CD4-positive, alpha-beta T cell treated with Interleukin-4 for 1 hour (primary cell): Measurements from ENCODE around the gene RREB1.

Experiments
- DNase-seq, 2 donors: peaks; one replicate each; pipeline ENCODE4 v3.0.0-alpha.2; 2020 to 2022

RREB1 gene

GRCh38 chr6:7198833-7199800 lies 91.4 kb downstream of the RREB1 start:
- no peak for DNase-seq

DNA sequence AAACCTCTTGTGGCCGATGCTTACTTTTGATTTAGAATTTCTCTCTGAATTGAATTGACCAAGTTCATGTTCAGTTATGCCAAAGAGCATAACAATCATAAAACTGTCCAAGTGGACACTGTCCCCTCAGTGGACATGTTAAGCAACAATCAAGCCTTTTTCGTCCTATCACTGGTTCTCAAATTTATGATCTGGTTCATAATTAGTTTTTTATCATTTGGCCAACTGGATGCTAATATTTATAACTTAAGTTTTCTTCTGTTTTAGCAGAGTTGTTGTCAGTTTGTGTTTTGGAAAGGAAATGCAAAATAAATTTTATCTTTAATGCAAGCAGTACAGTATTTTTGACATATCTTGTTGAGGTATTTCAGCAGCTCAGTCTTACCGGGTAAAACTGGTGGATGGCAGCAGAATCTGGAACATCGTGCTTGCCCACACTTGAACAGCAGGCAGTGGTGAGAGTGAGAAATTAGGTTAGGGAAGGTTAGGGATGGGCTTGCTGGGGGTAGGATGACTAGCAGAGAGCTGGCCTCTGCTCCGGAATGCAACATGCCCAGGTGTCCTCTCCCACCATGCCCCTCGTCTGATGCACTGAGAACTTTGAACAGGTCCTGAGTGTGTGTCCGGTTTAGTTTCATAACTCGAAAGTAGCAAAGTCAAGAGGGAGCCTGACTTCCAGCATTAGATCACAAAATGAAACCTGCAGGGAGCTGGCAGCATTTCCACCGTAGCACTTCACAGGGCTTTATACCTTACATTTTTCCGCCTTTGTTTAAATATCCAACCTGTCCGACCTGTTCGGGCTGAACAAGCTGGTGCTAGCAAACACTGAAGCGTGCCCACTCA lies 93.1 kb downstream of the RREB1 start:
- DNase-seq = no peak

DNA sequence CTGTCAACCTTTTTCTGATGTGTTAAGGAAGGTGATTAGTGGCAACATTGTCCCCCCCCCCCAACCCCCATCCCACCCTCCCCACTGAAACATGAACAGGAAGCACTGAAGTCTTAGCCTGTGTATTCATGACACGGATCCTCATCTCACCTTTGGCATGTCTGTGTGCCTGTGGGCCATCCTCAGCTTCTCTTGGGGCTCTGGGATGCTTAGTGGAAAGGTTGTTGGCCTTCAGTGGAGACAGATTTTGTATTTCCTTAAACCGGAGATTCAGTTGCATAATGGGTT lies 93.6 kb downstream of the RREB1 start:
- no peak for DNase-seq

DNA sequence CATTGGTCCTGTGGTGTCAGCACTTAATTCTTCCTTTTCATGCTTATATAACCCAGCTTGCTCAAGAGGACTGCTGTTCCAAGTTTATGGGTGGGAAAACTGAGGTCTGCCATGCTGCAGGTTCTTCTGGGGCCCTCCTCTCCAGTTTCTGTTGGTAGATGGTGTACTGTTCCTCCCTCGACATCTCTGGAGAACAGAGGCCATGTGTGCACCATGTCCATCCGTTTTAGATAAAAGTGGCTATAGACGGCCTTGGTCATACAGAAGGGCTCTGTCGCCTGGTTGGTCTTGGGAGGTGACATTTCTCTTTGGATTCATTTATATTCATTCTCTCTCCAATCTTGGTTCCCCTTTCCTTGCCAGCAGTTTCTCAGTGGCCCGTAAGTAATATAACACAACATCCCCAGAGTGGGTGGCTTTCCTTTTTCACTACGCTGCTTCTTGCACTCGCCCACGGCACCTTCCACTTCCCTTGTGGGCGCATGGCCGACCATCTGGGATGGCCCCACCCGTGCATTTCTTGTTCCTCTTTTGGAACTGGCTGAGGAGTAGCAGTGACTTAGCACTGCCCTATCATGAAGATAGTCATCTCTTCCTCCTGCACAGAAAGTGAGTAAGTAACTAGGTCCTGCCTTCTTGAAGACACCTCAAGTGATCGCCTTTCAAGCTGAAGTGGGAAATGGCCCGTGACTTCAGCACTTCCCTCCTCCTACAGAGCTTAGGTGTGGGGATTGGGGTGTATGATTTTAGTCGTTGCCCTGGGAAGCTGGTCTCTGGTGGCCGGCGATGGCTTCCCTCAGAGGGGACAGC lies 94.2 kb downstream of the RREB1 start:
- peak; percentile 37 to 79 for DNase-seq

DNA sequence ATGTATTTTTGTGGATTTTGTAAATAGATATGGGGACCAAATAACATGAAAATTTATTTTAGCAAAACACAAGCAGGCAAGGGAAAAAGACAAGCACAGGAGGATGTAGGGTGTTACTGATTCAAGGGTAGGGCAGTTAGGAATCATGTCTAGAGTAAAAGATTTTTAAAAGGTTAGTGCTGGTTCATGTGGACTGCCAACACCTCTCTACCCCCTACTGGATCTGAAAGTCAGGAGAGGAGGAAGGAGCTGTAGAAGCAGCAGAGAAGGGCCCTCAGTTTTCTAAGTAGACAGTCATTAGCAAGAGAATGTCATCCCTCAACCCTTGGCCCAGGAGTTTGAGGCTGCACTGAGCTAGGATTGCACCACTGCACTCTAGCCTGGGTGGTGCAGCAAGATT lies 95.2 kb downstream of the RREB1 start:
- DNase-seq = no peak

DNA sequence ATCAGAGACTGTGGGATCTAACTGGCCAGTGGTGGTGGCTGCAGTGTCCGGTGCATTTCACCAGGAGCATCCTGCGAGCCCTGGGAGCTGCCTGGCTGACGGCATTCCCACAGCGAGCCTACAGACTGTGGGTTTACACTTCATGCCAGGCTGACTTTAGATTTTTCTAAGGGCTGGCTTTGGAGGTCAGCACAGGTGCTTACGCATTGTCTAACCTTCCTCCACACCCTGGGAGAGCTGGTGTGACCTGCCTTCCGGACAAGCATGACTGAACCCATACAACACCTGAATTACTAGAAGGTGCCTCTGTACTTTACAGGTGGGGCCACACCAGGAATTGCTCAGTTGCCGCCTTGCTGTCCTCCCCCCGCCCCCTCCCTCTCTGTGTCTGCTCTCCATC lies 96.2 kb downstream of the RREB1 start:
- DNase-seq = no peak

DNA sequence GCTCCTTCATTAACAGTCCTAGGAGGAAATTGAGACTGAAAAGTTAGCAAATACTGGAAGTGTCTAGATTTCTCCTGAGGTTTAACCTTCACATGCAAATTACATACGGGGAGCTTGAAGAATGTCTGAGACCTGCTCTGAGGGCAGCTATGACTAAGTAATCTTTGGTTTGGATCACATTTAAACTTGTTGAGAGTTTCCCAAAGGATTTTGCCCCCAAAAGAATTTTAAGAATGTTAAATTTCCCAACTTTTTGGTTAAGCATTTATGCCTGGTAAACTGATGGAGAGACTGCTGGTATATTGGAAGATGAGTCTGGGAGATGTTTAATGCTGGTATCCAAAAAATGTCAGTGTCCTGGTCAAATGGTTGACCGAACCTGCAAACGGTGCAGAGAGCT lies 97.0 kb downstream of the RREB1 start:
- DNase-seq = no peak

DNA sequence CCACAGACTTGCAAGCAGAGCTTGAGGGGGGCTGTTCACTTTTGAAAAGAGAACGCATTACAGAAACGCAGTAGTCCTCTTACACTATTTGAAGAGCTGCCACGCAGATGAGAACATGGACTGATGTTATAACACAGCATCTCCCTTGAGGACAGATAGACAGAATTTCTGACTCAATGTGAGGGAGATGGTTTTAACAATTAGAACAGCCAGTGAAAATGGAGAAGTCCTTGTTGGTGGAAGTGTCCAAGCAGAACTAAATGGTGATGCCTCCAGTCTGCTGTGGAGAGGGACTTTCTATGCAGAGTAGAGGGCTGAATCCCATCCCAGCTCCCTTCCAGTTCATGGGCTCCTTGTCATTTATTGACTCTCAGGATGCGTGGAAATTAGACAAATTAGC lies 100.0 kb downstream of the RREB1 start:
- DNase-seq = no peak

DNA sequence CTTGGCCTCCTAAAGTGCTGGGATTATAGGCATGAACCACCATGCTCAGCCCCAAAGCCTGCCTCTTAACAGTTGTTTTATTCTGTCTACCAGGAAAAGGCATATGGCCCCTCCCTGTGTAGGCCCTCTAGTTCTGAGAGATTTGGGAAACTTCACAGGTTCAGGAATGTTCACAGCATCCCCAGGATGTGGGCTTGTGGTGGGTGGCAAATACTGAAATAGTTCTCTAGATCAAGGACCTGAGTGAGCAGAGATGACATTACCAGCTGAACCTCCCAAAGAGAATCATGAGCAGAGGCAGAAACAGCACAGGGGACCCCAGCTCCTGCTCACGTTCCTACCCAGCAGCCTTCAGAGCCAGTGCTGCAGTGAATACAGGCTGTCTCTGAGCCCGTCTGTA lies 105.7 kb downstream of the RREB1 start:
- DNase-seq = no peak

GRCh38 chr6:7214468-7214867 lies 106.7 kb downstream of the RREB1 start:
- DNase-seq = no peak

DNA sequence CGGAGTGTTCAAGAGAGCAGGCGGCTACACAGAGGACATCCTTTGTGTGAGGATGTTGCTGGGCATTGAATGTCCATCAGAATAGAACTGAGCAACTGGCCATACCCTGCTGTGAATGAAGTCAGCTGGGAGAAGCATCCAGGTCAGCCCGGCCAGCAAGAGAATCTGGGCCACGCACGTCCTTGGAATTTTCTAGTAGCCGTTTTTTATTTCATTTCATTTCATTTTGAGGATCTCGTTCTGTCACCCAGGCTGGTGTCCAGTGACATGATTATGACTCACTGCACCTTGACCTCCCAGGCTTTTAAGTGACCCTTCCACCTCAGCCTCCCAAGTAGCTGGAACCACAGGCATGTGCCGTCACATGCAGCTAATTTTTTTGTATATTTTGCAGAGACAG lies 107.4 kb downstream of the RREB1 start:
- no peak for DNase-seq

DNA sequence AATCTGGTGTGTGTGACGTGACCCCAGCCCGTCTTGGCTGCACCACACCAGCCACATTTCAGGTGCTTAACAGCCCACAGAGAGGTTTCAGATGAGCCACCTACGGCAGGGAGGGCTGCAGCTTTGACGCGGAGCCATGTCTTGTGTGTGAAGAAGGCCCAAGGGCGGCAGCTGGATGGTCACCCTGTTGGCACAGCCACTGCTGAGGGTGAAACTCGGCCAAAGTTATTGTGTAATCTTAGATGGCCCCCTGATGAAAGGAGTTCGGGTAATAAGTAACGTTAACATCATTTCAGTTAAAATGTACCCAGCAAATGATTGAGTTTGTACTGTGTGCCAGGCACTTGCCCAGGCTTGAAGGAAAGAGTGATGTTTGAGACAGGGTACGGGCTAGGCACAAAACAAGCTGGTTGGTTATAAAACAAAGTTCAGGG lies 108.1 kb downstream of the RREB1 start:
- no peak for DNase-seq

DNA sequence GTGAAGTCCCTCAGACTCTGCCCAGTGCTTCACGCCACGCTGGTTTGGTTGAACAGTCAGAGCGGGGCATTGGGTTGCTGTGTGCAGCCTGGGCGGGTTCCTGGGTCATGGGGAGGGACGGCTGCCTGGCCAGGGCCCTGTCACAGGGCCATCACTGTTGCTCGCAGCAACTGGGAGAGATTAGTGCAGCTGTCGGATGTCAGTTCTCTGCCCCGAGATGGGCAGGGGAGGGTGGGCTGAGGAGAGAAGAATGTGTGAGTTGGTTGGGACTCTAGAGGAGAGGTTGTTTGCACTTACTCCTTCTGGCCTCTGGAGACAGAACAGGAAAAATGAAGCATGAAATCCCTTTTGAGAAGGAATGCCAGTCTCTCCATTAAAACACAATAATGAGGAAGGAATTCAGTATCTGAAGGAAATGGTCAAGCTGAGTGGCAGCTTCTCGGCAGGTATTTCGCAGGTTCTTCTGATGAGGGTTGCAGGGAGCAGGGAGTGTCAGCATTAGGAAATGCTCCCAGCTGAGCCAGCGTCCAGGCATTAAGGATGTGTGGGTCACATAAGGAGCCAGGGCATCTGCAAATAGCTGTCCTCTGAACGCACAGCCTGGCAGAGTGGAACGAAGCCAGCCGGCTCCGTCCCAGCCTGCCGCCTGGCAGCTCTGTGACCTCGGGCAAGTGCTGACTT lies 109.3 kb downstream of the RREB1 start:
- DNase-seq = no peak

DNA sequence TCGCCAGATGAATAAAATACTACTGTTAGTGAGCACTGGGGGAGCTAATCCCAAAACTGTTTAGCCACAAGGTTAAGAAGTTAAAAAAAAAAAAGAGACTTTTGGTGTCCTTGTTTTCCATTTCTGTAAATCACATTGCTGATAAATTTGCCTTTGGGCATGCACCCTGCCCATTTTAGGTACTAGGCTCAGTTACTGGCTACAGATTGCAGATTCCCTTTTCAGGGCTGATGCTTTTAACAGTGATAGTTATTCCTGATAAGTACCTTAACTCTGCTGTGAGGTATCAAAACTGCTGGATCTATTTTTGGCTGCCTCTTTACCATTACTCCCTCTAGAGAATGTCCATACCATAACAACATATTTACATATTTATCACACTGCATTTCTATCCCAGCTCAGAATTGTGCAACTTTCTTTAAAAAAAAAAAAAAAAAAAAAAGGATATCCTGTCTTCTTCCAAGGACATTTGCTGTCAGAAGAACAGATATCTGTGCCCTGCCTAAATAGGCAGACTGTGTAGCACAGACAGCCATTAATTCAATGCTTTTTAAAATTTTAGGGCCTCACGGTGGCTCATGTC lies 110.7 kb downstream of the RREB1 start:
- DNase-seq = no peak

GRCh38 chr6:7219310-7219709 lies 111.5 kb downstream of the RREB1 start:
- no peak for DNase-seq

DNA sequence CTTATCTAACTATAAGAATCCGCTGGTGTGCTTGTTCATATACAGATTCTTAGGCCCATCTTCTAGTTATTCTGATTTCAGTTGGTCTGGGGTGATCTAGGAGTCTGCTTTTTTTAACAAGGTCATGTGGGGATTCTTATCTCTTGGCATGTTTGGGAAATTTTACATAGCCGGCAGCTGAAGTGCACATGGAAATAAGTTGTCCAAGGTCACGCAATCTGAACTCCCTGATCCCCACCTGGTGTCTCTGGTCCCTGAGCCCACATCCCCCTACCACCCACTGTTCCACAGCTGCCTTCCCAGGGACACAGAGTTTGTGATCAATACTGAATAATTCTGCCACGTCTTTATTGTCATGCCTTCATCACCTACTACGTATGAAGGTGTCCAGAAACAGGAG lies 114.4 kb downstream of the RREB1 start:
- DNase-seq = no peak

DNA sequence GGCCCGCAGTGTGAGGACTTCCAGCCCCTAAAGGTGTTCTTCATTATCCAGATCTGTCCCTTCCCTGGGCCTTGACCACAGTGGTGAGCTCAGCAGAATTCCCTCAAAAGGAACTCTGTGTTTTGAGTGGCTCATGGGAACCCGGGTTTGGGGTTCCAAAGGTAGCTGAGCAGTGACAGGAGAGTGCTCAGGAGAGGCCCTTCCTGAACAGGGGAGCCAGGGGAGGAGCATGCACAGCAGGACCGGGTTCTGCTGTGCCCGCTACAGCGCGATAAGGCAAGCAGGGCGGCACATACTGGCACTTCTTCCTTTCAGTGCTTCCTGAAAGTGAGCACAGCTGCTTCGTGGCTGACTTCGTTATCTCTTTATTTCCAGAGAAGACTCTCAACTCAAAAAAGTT lies 117.0 kb downstream of the RREB1 start:
- no peak for DNase-seq

DNA sequence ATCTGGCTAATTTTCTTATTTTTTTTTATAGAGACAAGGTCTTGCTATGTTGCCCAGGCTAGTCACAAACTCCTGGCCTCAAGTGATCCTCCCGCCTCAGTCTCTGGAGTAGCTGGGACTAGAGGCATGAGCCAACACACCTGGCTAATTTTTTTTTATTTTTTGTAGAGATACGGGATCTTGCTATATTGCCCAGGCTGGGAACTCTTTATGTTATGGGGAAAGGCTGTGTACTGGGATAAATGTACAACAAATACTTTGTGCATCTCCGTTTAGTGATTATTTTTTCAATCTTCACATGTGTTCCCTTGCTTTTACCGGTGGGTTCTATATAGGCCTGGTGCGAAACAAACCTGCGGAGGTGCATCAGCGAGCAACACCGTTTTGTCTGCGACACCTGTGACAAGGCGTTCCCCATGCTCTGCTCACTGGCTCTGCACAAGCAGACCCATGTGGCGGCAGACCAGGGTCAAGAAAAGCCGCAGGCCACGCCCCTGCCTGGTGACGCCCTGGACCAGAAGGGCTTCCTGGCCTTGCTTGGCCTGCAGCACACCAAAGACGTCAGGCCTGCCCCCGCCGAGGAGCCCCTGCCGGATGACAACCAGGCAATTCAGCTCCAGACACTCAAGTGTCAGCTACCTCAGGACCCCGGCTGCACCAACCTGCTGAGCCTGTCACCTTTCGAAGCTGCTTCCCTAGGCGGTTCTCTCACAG lies 121.1 kb downstream of the RREB1 start:
- no peak for DNase-seq

DNA sequence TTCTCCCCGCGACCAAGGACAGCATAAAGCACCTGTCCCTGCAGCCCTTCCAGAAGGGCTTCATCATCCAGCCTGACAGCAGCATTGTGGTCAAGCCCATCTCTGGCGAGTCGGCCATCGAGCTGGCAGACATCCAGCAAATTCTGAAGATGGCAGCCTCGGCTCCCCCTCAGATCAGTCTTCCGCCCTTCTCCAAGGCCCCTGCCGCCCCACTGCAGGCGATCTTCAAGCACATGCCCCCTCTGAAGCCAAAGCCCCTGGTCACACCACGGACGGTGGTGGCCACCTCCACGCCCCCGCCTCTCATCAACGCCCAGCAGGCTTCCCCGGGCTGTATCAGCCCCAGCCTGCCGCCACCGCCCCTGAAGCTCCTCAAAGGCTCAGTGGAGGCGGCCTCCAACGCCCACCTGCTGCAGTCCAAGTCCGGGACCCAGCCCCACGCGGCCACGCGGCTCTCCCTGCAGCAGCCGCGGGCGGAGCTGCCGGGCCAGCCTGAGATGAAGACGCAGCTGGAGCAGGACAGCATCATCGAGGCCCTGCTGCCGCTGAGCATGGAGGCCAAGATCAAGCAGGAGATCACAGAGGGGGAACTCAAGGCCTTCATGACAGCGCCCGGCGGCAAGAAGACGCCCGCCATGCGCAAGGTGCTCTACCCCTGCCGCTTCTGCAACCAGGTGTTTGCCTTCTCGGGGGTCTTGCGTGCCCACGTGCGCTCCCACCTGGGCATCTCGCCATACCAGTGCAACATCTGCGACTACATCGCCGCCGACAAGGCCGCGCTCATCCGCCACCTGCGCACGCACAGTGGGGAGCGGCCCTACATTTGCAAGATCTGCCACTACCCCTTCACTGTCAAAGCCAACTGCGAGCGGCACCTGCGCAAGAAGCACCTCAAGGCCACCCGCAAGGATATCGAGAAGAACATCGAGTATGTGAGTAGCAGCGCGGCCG lies 121.9 kb downstream of the RREB1 start:
- no peak for DNase-seq

- no peak for DNase-seq
These were observed 122.5 kb downstream of the RREB1 start for GRCh38 chr6:7230327-7230691.
